ENCODE data around the gene TMTC1.

DNA sequence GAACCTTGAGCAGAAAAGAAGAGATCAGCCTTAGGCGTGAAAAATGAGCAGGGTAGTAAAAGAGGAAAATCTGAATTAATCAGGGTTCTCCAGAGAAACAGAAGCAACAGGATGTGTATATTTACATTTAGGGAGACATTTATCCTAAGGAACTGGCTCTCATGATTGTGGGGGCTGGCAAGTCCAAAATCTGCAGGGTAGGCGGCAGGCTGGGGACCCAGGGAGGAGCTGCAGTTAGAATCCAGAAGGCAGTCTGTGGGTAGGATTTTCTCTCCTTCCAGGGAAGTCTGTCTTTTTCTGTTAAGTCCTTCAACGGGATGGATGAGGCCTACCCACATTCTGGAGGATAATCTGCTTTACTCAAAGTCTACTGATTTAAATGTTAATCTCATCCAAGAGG lies 218.8 kb downstream of the TMTC1 start:
- TF ChIP-seq RXRA (IDR thresholded peaks at IDR 0.05; ENCODE audit: borderline replicate concordance, low read depth), result no peak
- no peak for TF ChIP-seq CHD2 (IDR thresholded peaks at IDR 0.05; ENCODE audit: low read length, partially characterized antibody)
- TF ChIP-seq EZH2phosphoT487 (IDR thresholded peaks at IDR 0.05; ENCODE audit: borderline replicate concordance, low read depth), result no peak
- TF ChIP-seq, protein P1, sequence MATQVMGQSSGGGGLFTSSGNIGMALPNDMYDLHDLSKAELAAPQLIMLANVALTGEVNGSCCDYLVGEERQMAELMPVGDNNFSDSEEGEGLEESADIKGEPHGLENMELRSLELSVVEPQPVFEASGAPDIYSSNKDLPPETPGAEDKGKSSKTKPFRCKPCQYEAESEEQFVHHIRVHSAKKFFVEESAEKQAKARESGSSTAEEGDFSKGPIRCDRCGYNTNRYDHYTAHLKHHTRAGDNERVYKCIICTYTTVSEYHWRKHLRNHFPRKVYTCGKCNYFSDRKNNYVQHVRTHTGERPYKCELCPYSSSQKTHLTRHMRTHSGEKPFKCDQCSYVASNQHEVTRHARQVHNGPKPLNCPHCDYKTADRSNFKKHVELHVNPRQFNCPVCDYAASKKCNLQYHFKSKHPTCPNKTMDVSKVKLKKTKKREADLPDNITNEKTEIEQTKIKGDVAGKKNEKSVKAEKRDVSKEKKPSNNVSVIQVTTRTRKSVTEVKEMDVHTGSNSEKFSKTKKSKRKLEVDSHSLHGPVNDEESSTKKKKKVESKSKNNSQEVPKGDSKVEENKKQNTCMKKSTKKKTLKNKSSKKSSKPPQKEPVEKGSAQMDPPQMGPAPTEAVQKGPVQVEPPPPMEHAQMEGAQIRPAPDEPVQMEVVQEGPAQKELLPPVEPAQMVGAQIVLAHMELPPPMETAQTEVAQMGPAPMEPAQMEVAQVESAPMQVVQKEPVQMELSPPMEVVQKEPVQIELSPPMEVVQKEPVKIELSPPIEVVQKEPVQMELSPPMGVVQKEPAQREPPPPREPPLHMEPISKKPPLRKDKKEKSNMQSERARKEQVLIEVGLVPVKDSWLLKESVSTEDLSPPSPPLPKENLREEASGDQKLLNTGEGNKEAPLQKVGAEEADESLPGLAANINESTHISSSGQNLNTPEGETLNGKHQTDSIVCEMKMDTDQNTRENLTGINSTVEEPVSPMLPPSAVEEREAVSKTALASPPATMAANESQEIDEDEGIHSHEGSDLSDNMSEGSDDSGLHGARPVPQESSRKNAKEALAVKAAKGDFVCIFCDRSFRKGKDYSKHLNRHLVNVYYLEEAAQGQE (IDR thresholded peaks at IDR 0.05; ENCODE audit: low read depth, low read length), result no peak
- TF ChIP-seq, protein P2, sequence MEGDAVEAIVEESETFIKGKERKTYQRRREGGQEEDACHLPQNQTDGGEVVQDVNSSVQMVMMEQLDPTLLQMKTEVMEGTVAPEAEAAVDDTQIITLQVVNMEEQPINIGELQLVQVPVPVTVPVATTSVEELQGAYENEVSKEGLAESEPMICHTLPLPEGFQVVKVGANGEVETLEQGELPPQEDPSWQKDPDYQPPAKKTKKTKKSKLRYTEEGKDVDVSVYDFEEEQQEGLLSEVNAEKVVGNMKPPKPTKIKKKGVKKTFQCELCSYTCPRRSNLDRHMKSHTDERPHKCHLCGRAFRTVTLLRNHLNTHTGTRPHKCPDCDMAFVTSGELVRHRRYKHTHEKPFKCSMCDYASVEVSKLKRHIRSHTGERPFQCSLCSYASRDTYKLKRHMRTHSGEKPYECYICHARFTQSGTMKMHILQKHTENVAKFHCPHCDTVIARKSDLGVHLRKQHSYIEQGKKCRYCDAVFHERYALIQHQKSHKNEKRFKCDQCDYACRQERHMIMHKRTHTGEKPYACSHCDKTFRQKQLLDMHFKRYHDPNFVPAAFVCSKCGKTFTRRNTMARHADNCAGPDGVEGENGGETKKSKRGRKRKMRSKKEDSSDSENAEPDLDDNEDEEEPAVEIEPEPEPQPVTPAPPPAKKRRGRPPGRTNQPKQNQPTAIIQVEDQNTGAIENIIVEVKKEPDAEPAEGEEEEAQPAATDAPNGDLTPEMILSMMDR (IDR thresholded peaks at IDR 0.05), result no peak
- no peak for TF ChIP-seq FOXM1 (IDR thresholded peaks at IDR 0.05; ENCODE audit: low read depth)
- TF ChIP-seq EP300 (IDR thresholded peaks at IDR 0.05; ENCODE audit: borderline replicate concordance in 1 of 2, low read depth in 1 of 2, low read length in 1 of 2), result no peak
- TF ChIP-seq TCF12 (IDR thresholded peaks at IDR 0.05), result no peak
- TF ChIP-seq TAF1 (IDR thresholded peaks at IDR 0.05; ENCODE audit: borderline replicate concordance, low read depth, low read length), result no peak
- no peak for TF ChIP-seq JUND (IDR thresholded peaks at IDR 0.05)
- no peak for TF ChIP-seq POLR2AphosphoS5 (IDR thresholded peaks at IDR 0.05; ENCODE audit: low read depth, low read length)
- TF ChIP-seq, protein P3, sequence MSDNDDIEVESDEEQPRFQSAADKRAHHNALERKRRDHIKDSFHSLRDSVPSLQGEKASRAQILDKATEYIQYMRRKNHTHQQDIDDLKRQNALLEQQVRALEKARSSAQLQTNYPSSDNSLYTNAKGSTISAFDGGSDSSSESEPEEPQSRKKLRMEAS (IDR thresholded peaks at IDR 0.05; ENCODE audit: low read depth), result no peak
